Epithelial cell of esophagus (primary cell): ENCODE data around the gene ORAI3.

Source experiments
- DNase-seq: peaks from one replicate; pipeline ENCODE4 v3.0.0; 2010; ENCODE audit warnings: low read depth
- H3K4me3 ChIP-seq: 2 replicates; pipeline ENCODE4 v1.5.1; 2011; ENCODE audit warnings: mild to moderate bottlenecking, low read length, control low read depth
- TF ChIP-seq, protein P1 (sequence below): IDR thresholded peaks from 2 replicates; pipeline ENCODE4 v1.5.1; 2011; ENCODE audit warnings: low read depth, mild to moderate bottlenecking, low read length, control low read depth, inconsistent platforms; ENCODE audit not compliant: insufficient read depth; ENCODE audit errors: missing control alignments

ORAI3 gene

DNA sequence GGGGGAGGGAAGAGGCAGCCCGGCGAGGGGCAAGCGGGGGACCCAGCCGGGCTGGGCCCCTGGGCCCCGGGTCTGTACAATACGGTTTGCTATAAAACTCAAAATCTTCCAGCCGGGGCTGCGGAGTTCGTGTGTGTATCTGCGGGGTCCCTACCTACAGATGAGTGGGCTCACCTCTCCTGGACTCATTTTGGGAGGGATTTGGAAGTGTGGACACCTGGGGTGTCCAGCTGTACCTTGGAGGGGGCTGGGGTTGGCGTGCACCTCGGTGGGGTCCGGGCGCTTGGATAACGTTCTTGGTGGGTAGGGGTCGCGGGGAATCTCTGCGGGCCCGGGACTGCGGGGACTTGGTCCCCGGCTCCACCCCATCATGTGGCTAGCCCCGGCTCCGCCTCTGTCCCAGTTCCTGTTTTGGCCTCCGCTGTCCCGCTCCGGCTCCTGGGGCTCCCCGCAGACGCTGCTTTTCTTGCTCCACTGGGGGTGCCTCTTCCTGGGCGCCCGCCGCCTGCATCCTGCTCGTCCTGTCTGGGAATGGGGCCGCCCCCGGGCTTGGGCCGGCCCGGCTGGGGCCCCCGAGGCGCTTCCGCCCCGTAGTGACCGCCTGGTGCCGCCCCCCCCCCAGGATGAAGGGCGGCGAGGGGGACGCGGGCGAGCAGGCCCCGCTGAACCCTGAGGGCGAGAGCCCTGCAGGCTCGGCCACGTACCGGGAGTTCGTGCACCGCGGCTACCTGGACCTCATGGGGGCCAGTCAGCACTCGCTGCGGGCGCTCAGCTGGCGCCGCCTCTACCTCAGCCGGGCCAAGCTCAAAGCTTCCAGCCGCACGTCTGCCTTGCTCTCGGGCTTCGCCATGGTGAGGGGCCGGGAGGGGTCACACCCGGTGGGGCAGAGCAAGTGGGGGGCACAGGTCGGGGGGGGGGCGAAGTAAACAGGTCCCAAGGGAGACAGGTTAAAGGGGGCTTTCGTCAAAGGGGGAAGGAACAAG, at the start of gene ORAI3:
Gene ORAI3, plus strand, starts transcription at position 402 of the 983 bp plus-strand sequence. Its CDS starts 222 bp downstream, at position 624.
- DNase-seq: peak; percentile 70
- TF ChIP-seq, protein P1, sequence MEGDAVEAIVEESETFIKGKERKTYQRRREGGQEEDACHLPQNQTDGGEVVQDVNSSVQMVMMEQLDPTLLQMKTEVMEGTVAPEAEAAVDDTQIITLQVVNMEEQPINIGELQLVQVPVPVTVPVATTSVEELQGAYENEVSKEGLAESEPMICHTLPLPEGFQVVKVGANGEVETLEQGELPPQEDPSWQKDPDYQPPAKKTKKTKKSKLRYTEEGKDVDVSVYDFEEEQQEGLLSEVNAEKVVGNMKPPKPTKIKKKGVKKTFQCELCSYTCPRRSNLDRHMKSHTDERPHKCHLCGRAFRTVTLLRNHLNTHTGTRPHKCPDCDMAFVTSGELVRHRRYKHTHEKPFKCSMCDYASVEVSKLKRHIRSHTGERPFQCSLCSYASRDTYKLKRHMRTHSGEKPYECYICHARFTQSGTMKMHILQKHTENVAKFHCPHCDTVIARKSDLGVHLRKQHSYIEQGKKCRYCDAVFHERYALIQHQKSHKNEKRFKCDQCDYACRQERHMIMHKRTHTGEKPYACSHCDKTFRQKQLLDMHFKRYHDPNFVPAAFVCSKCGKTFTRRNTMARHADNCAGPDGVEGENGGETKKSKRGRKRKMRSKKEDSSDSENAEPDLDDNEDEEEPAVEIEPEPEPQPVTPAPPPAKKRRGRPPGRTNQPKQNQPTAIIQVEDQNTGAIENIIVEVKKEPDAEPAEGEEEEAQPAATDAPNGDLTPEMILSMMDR: no peak
- peak within 1 kb of the TSS; percentile 85 for H3K4me3 ChIP-seq

DNA sequence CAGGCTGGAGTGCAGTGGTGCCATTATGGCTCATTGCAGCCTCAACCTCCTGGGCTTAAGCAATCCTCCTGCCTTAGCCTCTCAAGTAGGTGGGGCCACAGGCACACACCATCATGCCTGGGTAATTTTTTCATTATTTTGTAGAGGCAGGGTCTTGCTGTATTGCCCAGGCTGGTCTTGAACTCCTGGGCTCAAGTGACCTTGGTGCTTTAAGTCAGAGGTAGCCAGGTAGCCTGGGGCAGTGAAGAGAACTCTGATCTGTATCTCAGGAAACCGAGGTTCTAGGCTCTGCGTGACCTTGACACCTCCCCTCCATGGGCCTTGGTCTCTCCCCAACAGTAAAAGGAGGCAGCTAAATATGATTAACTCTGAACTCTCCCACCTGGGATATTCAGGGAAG, 49.1 kb upstream of the ORAI3 start:
- no peak overlapping the region for H3K4me3 ChIP-seq
- DNase-seq: no peak
- TF ChIP-seq, protein P1: no peak

- TF ChIP-seq, protein P1: no peak
- H3K4me3 ChIP-seq: no peak overlapping the region
- no peak for DNase-seq
Measured at GRCh38 chr16:30900588-30900987, 48.3 kb upstream of the ORAI3 start.

- peak overlapping the region; percentile 28 for H3K4me3 ChIP-seq
- TF ChIP-seq, protein P1: no peak
- DNase-seq: no peak
Measured at GRCh38 chr16:30901201-30902028, 47.5 kb upstream of the ORAI3 start.

DNA sequence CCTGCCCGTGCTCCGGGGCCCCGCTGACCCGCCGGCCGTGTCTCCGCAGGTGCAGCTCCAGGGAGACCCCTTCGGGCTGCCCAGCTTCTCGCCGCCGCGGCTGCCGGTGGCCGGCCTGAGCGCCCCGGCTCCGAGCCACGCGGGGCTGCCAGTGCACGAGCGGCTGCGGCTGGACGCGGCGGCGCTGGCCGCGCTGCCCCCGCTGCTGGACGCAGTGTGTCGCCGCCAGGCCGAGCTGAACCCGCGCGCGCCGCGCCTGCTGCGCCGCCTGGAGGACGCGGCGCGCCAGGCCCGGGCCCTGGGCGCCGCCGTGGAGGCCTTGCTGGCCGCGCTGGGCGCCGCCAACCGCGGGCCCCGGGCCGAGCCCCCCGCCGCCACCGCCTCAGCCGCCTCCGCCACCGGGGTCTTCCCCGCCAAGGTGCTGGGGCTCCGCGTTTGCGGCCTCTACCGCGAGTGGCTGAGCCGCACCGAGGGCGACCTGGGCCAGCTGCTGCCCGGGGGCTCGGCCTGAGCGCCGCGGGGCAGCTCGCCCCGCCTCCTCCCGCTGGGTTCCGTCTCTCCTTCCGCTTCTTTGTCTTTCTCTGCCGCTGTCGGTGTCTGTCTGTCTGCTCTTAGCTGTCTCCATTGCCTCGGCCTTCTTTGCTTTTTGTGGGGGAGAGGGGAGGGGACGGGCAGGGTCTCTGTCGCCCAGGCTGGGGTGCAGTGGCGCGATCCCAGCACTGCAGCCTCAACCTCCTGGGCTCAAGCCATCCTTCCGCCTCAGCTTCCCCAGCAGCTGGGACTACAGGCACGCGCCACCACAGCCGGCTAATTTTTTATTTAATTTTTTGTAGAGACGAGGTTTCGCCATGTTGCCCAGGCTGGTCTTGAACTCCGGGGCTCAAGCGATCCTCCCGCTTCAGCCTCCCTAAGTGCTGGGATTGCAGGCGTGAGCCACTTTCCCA, 46.6 kb upstream of the ORAI3 start:
- peak; percentile 59 for DNase-seq
- peak overlapping the region; percentile 31 for H3K4me3 ChIP-seq
- TF ChIP-seq, protein P1: no peak

GRCh38 chr16:30903002-30903401, 45.9 kb upstream of the ORAI3 start:
- TF ChIP-seq, protein P1: no peak
- DNase-seq: no peak
- no peak overlapping the region for H3K4me3 ChIP-seq
